Measurements from ENCODE around the gene GGPS1.
A peak's percentile ranks its signal among the peaks of the same experiment; 100 is the strongest.
"Not testable (repeated sequence)": the region's sequence is repeated elsewhere in the genome, so short reads cannot be mapped to it uniquely, and the experiment has no call there.

GGPS1 gene

GRCh38 chr1:235331401-235331800 lies 3.0 kb downstream of the GGPS1 start:
- DNase-seq = no peak
- intact Hi-C loops (cut with DNase I) = no loop called here

GRCh38 chr1:235336903-235337302 lies 8.5 kb downstream of the GGPS1 start:
- intact Hi-C loops (cut with DNase I) = no loop called here
- no peak for DNase-seq

DNA sequence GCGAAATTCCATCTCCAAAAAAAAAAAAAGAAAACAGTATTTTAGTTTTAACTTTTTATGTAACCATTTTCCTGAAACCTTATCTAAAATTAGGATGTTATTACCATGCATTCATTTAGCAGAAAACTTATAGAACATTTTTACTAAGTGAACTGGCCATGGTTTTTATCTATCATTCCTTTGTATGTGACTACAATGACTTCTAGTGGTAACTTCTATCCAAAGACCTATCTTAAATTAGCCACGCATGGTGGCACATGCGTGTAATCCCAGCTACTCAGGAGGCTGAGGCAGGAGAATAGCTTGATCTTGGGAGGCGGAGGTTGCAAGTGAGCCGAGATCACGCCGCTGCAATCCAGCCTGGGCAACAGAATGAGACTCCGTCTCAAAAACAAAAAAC lies 11.4 kb downstream of the GGPS1 start:
- intact Hi-C loops (cut with DNase I) = no loop called here
- DNase-seq = no peak

DNA sequence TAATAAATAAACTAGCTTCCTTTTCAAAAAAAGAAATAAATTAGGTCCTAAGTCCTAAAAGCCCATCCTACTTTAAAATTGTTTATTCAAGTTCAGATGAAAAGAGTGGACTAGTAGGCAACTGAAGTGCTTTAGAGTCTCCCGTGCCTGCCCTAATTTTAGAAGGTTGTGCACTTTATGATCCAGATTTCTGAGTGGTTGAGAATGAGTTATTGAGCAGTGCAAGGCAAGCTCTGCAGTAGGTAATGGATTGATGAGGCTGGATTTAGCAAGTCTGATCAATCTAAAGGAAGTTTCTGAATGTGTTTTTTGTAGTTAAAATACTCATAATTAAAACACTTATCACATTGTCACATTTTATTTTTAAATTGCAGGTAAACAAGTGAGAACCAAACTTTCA lies 13.0 kb downstream of the GGPS1 start:
- intact Hi-C loops (cut with DNase I) = no loop called here
- no peak for DNase-seq

- DNase-seq = no peak
- intact Hi-C loops (cut with DNase I) = no loop called here
Observed at GRCh38 chr1:235342039-235342438, 13.7 kb downstream of the GGPS1 start.

DNA sequence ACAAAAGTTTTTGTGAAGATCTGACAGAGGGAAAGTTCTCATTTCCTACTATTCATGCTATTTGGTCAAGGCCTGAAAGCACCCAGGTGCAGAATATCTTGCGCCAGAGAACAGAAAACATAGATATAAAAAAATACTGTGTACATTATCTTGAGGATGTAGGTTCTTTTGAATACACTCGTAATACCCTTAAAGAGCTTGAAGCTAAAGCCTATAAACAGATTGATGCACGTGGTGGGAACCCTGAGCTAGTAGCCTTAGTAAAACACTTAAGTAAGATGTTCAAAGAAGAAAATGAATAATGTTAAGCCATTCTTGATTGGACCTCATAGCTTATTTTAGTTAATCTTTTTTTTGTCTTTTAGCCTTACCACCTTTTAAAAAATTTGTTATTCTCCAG lies 14.1 kb downstream of the GGPS1 start:
- intact Hi-C loops (cut with DNase I) = no loop called here
- DNase-seq = no peak

GRCh38 chr1:235343726-235344125 lies 15.4 kb downstream of the GGPS1 start:
- intact Hi-C loops (cut with DNase I) = no loop called here
- DNase-seq = no peak

- intact Hi-C loops (cut with DNase I) = no loop called here
Observed at GRCh38 chr1:235351441-235351840, 23.1 kb downstream of the GGPS1 start.

DNA sequence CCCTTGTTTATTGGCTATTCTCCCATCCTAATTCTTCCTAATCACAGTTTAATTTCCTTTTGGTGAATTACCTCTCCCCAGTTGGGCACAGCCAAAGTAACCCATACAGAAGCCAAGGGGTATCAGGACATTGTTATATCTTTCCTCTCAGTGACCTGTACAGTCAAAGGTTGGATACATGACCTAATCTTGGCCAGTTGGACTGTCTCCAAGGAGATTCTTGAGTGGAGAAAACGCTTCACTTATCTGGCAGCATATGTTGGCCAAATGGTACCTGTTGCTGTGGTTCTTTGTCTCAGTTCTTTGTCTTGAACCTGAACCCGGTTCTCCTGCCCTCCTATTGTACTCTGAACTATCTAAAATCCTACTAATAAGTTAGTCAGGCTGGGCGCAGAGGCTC lies 23.5 kb downstream of the GGPS1 start:
- intact Hi-C loops (cut with DNase I) = no loop called here
- DNase-seq = no peak

More at GRCh38 chr1:235351441-235351840, 23.1 kb downstream of the GGPS1 start:
- no peak for DNase-seq

DNA sequence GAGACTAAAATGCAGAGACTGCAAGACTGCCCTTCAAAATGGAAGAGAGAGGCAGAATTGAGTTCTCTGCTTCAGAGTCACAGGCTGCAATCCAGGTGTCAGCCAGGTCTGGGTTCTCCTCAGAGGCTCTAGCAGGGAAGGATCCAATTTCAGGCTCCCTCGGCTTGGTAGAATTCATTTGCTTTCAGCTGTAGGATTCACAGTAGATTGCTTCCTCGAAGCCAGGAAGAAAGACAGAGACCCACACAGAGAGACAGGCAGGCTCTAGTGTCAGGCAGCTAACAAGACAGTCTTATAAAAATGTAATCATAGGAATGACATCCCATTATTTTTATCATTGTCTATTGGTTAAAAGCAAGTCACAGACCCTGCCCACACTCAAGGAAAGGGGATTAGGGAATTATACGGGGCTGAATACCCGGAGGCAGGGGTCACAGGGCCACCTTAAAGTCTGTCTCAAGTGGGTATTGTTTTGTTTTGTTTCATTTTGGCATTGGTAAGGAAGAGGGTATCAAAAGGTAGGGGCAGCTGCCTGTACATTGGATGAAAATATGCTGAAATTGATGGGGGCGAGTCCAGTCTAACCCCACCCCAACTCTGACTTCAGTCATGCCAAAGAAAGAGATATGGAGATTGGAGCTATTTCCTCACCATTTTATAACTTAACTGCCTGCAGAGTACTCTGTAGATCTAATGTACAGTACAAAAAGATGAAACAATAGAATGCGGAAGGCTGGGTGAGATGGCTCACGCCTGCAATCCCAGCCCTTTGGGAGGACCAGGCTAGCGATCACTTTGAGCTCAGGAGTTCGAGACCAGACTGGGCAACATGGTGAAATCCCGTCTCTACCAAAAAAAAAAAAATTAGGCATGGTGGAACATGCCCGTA lies 29.4 kb downstream of the GGPS1 start:
- DNase-seq = no peak
- intact Hi-C loops (cut with DNase I) = no loop called here

GRCh38 chr1:235358899-235359298 lies 30.5 kb downstream of the GGPS1 start:
- DNase-seq = no peak
- intact Hi-C loops (cut with DNase I) = no loop called here

- DNase-seq; intact Hi-C loops (cut with DNase I): not testable (repeated sequence)
Observed at GRCh38 chr1:235364189-235364588, 35.8 kb downstream of the GGPS1 start.

DNA sequence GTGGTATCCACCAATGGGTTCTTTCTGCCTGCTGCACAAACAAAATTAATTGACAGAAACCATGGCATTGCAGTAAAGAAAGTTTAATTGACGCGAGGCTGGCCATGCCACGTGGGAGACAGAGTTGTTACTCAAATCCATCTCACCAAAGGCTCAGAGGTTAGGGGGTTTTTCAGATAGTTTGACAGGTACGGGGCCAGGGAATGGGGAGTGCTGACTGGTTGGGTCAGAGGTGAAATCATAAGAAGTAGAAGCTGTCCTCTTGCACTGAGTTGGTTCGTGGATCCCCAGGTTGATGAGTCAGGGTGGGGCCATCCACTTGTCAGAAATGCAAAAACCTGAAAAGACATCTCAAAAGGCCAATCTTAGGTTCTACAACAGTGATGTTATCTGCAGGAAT lies 37.9 kb downstream of the GGPS1 start:
- intact Hi-C loops (cut with DNase I) = loop anchor here (2.0 to 5.0 kb wide), 2 partner anchors 37 to 501 kb away; partner anchors contain the start of genes ARID4B, GGPS1 and LYST
- DNase-seq = no peak

DNA sequence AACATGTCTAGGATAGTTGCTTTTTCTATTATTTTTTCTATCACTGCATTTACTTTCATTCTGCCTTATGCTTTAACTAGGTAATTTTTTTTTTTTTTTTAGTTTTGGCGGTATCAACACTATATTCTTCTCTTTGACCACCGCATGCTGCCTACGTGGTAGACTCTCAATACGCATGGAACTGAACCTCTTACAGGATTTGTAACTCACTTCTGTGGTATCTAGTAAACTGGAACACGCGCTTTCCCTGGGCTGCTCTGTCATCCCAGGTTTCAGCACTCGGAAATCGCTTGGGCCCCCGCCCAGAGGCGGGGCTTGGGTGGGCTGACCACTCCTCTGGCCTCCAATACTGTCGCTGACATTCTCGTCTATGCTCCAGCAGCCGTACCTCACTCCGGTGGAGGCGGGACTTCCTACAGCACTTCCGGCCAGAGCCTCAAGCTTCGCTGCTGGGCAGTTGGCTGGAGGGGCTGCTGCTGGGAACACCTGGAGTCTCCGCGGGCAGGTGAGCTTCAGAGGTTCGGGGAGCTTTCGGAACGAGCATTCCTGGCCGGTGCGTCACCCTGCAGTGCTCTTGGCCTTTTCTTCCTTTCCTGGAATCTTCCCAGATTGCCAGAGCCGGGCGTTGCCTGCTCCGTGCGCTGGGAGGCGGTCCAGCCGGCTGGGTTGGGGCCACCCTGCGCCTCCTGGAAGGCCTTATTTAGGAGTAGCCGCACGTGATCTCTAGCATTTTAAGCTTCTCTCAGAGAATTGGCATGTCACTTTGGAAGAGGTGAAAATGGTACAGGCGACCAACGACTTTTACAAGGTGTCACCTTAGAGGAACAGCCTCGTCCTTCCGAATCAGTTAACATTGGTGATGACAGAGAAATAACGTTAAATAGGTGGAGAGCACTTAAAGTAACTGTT lies 38.9 kb downstream of the GGPS1 start, which contains the start of gene TBCE:
Gene TBCE, plus strand, starts transcription at position 428 of the 909 bp plus-strand sequence. CDS start 12,623 bp downstream, outside the sequence.
- peak; percentile 93 to 99 (median 97) for DNase-seq
- intact Hi-C loops (cut with DNase I) = loop anchor here (2.0 to 5.0 kb wide), 2 partner anchors 38 to 500 kb away; partner anchors contain the start of genes ARID4B, GGPS1 and LYST

DNA sequence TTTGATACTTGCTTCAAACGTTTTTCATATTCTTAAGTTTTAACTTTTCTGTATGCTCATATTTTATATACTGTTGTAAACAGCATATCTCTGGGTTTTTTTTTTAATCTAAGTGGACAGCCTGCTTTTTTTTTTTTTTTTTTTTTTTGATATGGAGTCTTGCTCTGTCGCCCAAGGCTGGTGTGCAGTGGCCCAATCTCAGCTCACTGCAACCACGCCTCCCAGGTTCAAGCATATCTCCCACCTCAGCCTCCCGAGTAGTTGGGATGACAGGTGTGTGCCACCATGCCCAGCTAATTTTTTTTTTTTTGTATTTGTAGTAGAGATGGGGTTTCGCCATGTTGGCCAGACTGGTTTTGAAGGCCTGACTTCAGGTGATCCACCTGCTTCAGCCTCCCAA lies 40.1 kb downstream of the GGPS1 start:
- intact Hi-C loops (cut with DNase I) = loop anchor here (5.0 kb wide), 1 partner anchor 499 kb away; the partner anchor contains the start of gene LYST

DNA sequence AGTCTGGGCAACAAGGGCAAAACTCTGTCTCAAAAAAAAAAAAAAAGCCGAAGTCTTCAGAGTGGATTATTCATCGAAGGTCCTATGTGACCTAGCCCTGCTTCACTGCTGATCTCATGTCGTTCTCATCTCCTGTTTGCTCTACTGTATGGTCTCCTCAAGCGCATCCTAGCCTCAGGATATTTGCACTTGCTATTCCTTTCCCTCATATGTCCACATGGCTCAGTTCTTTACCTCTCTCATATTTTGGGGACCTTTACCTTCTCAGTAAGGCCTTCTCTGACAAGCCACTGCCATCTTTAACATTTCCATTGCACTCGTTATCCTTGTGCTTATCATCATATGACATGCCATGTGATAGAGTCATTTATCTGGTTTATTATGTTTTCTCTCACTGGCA lies 41.4 kb downstream of the GGPS1 start:
- DNase-seq = no peak
- intact Hi-C loops (cut with DNase I) = loop anchor here (5.0 kb wide), 1 partner anchor 497 kb away; the partner anchor contains the start of gene LYST

More for the DNA sequence above, 40.1 kb downstream of the GGPS1 start:
- DNase-seq = peak in 1 of 10 donors; percentile 13

GRCh38 chr1:235375919-235376605 lies 47.7 kb downstream of the GGPS1 start:
- intact Hi-C loops (cut with DNase I) = no loop called here
- DNase-seq = no peak

- peak in 1 of 10 donors; percentile 24 for DNase-seq
- intact Hi-C loops (cut with DNase I) = not testable (repeated sequence)
Observed at GRCh38 chr1:235378134-235378735, 49.9 kb downstream of the GGPS1 start.

DNA sequence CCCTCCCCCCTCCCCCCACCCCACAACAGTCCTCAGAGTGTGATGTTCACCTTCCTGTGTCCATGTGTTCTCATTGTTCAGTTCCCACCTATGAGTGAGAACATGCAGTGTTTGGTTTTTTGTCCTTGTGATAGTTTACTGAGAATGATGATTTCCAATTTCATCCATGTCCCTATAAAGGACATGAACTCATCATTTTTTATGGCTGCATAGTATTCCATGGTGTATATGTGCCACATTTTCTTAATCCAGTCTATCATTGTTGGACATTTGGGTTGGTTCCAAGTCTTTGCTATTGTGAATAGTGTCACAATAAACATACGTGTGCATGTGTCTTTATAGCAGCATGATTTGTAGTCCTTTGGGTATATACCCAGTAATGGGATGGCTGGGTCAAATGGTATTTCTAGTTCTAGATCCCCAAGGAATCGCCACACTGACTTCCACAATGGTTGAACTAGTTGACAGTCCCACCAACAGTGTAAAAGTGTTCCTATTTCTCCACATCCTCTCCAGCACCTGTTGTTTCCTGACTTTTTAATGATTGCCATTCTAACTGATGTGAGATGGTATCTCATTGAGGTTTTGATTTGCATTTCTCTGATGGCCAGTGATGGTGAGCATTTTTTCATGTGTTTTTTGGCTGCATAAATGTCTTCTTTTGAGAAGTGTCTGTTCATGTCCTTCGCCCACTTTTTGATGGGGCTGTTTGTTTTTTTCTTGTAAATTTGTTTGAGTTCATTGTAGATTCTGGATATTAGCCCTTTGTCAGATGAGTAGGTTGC lies 53.8 kb downstream of the GGPS1 start:
- intact Hi-C loops (cut with DNase I); DNase-seq: not testable (repeated sequence)
